Effector memory CD8-positive, alpha-beta T cell (primary cell): ENCODE measurements around the gene B3GALT5.

ENCODE experiments used
- ATAC-seq: fragments of 150-1000 bp; cut with Tn5 transposase; replicated peaks from 2 replicates; pipeline ENCODE4 v1.10.0; 2021; ENCODE audit warnings: mild to moderate bottlenecking, moderate library complexity
- DNase-seq, 3 experiments: peaks; one replicate each; pipeline ENCODE4 v3.0.0; 2021
- H3K27ac Mint-ChIP-seq, 2 donors: one replicate each; pipeline ENCODE4 v1.8.0; 2022; ENCODE audit warnings: mild to moderate bottlenecking in 2 of 2, mixed read lengths in 2 of 2, moderate library complexity in 2 of 2
- H3K27me3 Mint-ChIP-seq, 2 donors: one replicate each; pipeline ENCODE4 v1.8.0; 2022; ENCODE audit warnings: mixed read lengths in 2 of 2
- H3K36me3 Mint-ChIP-seq: one replicate; pipeline ENCODE4 v1.8.0; 2022; ENCODE audit warnings: mild to moderate bottlenecking, moderate library complexity, mixed read lengths; ENCODE audit not compliant: insufficient read depth
- H3K4me1 Mint-ChIP-seq, 2 donors: one replicate each; pipeline ENCODE4 v1.8.0; 2022; ENCODE audit warnings: low read depth in 2 of 2, mixed read lengths in 2 of 2
- H3K4me3 Mint-ChIP-seq, 2 donors: one replicate each; pipeline ENCODE4 v1.8.0; 2022; ENCODE audit warnings: mild to moderate bottlenecking in 2 of 2, mixed read lengths in 2 of 2, moderate library complexity in 2 of 2
- H3K9me3 Mint-ChIP-seq, 2 donors: one replicate each; pipeline ENCODE4 v1.8.0; 2022; ENCODE audit warnings: mixed read lengths in 2 of 2

The B3GALT5 gene

GRCh38 chr21:39669485-39669884, 56.7 kb downstream of the B3GALT5 start:
- ATAC-seq (no peak), DNase-seq (no peak)
- Mint-ChIP-seq H3K27ac (peak overlapping the region in 1 of 2 donors; percentile 30), H3K4me3 (no peak overlapping the region), H3K36me3 (no peaks in the 10 kb centered on the region), H3K27me3 (peaks cover 12% of the 10 kb centered on the region in 2 donors), H3K9me3 (peaks cover 0 to 6% of the 10 kb centered on the region in 2 donors), H3K4me1 (peaks cover 0 to 10% of the 10 kb centered on the region in 2 donors)

- H3K9me3 Mint-ChIP-seq = peaks cover 0 to 3% of the 10 kb centered on the region in 2 donors
These were observed 57.4 kb downstream of the B3GALT5 start for GRCh38 chr21:39669976-39670661.

GRCh38 chr21:39670701-39671100, 58.0 kb downstream of the B3GALT5 start:
- Mint-ChIP-seq H3K27ac (no peak overlapping the region), H3K9me3 (peaks cover 0 to 6% of the 10 kb centered on the region in 2 donors), H3K27me3 (peaks cover 21 to 24% of the 10 kb centered on the region in 2 donors), H3K4me3 (no peak overlapping the region), H3K4me1 (peaks cover 0 to 13% of the 10 kb centered on the region in 2 donors), H3K36me3 (peaks cover 3% of the 10 kb centered on the region)
- ATAC-seq (no peak), DNase-seq (no peak)

More at GRCh38 chr21:39669976-39670661, 57.4 kb downstream of the B3GALT5 start:
- Mint-ChIP-seq H3K27ac (peak overlapping the region in 1 of 2 donors; percentile 30), H3K36me3 (peaks cover 3% of the 10 kb centered on the region), H3K4me3 (no peak overlapping the region), H3K4me1 (peaks cover 0 to 15% of the 10 kb centered on the region in 2 donors), H3K27me3 (peaks cover 16 to 18% of the 10 kb centered on the region in 2 donors)
- no peak for DNase-seq
- ATAC-seq = no peak

GRCh38 chr21:39671986-39672385, 59.2 kb downstream of the B3GALT5 start:
- H3K36me3 Mint-ChIP-seq = peaks cover 10% of the 10 kb centered on the region
- peaks cover 0 to 16% of the 10 kb centered on the region in 2 donors for H3K4me1 Mint-ChIP-seq
- ATAC-seq (no peak), DNase-seq (no peak)
- H3K4me3 Mint-ChIP-seq = no peak overlapping the region
- peaks cover 0 to 8% of the 10 kb centered on the region in 2 donors for H3K9me3 Mint-ChIP-seq
- H3K27ac Mint-ChIP-seq = no peak overlapping the region
- H3K27me3 Mint-ChIP-seq = peaks cover 21 to 25% of the 10 kb centered on the region in 2 donors

GRCh38 chr21:39673163-39673562, 60.4 kb downstream of the B3GALT5 start:
- Mint-ChIP-seq H3K4me3 (no peak overlapping the region), H3K27ac (no peak overlapping the region), H3K4me1 (peaks cover 0 to 16% of the 10 kb centered on the region in 2 donors), H3K9me3 (peaks cover 0 to 8% of the 10 kb centered on the region in 2 donors), H3K36me3 (peaks cover 10% of the 10 kb centered on the region), H3K27me3 (peaks cover 21 to 25% of the 10 kb centered on the region in 2 donors)
- no peak for DNase-seq
- no peak for ATAC-seq

- peaks cover 0 to 16% of the 10 kb centered on the region in 2 donors for H3K4me1 Mint-ChIP-seq
- no peak overlapping the region for H3K27ac Mint-ChIP-seq
- no peak overlapping the region for H3K4me3 Mint-ChIP-seq
- H3K36me3 Mint-ChIP-seq = peaks cover 10% of the 10 kb centered on the region
- peaks cover 21 to 25% of the 10 kb centered on the region in 2 donors for H3K27me3 Mint-ChIP-seq
- DNase-seq (no peak), ATAC-seq (no peak)
- H3K9me3 Mint-ChIP-seq = peaks cover 0 to 8% of the 10 kb centered on the region in 2 donors
These were observed 61.0 kb downstream of the B3GALT5 start for GRCh38 chr21:39673736-39674135.

GRCh38 chr21:39674801-39675200, 62.1 kb downstream of the B3GALT5 start:
- H3K27ac Mint-ChIP-seq = peak overlapping the region in 1 of 2 donors; percentile 92
- ATAC-seq = no peak
- H3K4me3 Mint-ChIP-seq = no peak overlapping the region
- H3K36me3 Mint-ChIP-seq = peaks cover 10% of the 10 kb centered on the region
- peaks cover 0 to 16% of the 10 kb centered on the region in 2 donors for H3K4me1 Mint-ChIP-seq
- peaks cover 21 to 25% of the 10 kb centered on the region in 2 donors for H3K27me3 Mint-ChIP-seq
- H3K9me3 Mint-ChIP-seq = peaks cover 0 to 8% of the 10 kb centered on the region in 2 donors
- no peak for DNase-seq

GRCh38 chr21:39675590-39675989, 62.9 kb downstream of the B3GALT5 start:
- Mint-ChIP-seq H3K27ac (peak overlapping the region in 1 of 2 donors; percentile 92), H3K4me1 (peaks cover 0 to 12% of the 10 kb centered on the region in 2 donors), H3K27me3 (peaks cover 21 to 25% of the 10 kb centered on the region in 2 donors), H3K9me3 (peaks cover 0 to 8% of the 10 kb centered on the region in 2 donors), H3K4me3 (peak overlapping the region in 1 of 2 donors; percentile 57), H3K36me3 (peaks cover 10% of the 10 kb centered on the region)
- ATAC-seq (no peak), DNase-seq (no peak)

- peak in 2 of 3 experiments; percentile 13 to 21 for DNase-seq
- peaks cover 21 to 25% of the 10 kb centered on the region in 2 donors for H3K27me3 Mint-ChIP-seq
- peak overlapping the region in 1 of 2 donors; percentile 57 for H3K4me3 Mint-ChIP-seq
- peak overlapping the region in 1 of 2 donors; percentile 92 for H3K27ac Mint-ChIP-seq
- peak; percentile 82 for ATAC-seq
- peaks cover 10% of the 10 kb centered on the region for H3K36me3 Mint-ChIP-seq
- peaks cover 0 to 12% of the 10 kb centered on the region in 2 donors for H3K4me1 Mint-ChIP-seq
- peaks cover 0 to 8% of the 10 kb centered on the region in 2 donors for H3K9me3 Mint-ChIP-seq
These were observed 63.4 kb downstream of the B3GALT5 start for GRCh38 chr21:39675993-39676661.

GRCh38 chr21:39680216-39680615, 67.5 kb downstream of the B3GALT5 start:
- ATAC-seq = no peak
- peaks cover 3 to 6% of the 10 kb centered on the region in 2 donors for H3K27me3 Mint-ChIP-seq
- no peak overlapping the region for H3K4me3 Mint-ChIP-seq
- peaks cover 7% of the 10 kb centered on the region for H3K36me3 Mint-ChIP-seq
- H3K9me3 Mint-ChIP-seq = peaks cover 0 to 9% of the 10 kb centered on the region in 2 donors
- no peak for DNase-seq
- no peak overlapping the region for H3K27ac Mint-ChIP-seq
- peaks cover 0 to 5% of the 10 kb centered on the region in 2 donors for H3K4me1 Mint-ChIP-seq

- Mint-ChIP-seq H3K4me3 (no peak overlapping the region), H3K36me3 (peaks cover 5% of the 10 kb centered on the region), H3K9me3 (peaks cover 0 to 3% of the 10 kb centered on the region in 2 donors), H3K27me3 (no peaks in the 10 kb centered on the region), H3K4me1 (peaks cover 0 to 1% of the 10 kb centered on the region in 2 donors), H3K27ac (no peak overlapping the region)
- no peak for DNase-seq
- ATAC-seq = no peak
These were observed 68.5 kb downstream of the B3GALT5 start for GRCh38 chr21:39681257-39681656.

GRCh38 chr21:39681845-39682244, 69.1 kb downstream of the B3GALT5 start:
- no peaks in the 10 kb centered on the region for H3K36me3 Mint-ChIP-seq
- H3K27me3 Mint-ChIP-seq = no peaks in the 10 kb centered on the region
- no peak overlapping the region for H3K27ac Mint-ChIP-seq
- no peaks in the 10 kb centered on the region for H3K4me1 Mint-ChIP-seq
- ATAC-seq (no peak), DNase-seq (no peak)
- peaks cover 0 to 2% of the 10 kb centered on the region in 2 donors for H3K9me3 Mint-ChIP-seq
- no peak overlapping the region for H3K4me3 Mint-ChIP-seq

- Mint-ChIP-seq H3K4me1 (no peaks in the 10 kb centered on the region), H3K27me3 (no peaks in the 10 kb centered on the region), H3K9me3 (peaks cover 0 to 5% of the 10 kb centered on the region in 2 donors), H3K27ac (no peak overlapping the region), H3K4me3 (no peak overlapping the region), H3K36me3 (no peaks in the 10 kb centered on the region)
- DNase-seq = no peak
- no peak for ATAC-seq
These were observed 72.5 kb downstream of the B3GALT5 start for GRCh38 chr21:39685236-39685635.
